GM23338 (cell line): Measurements from ENCODE around the gene MARVELD3. TPM values are rescaled to one million over a fixed set of nuclear protein-coding genes. Genes with fewer than 3 reads are reported as not detected.
A peak's percentile ranks its signal among the peaks of the same experiment; 100 is the strongest.
"Not testable (repeated sequence)": the region's sequence is repeated elsewhere in the genome, so short reads cannot be mapped to it uniquely, and the experiment has no call there.

Experiments
- ATAC-seq: fragments of 200-7000 bp; cut with Tn5 transposase; 3 replicates; pipeline ENCODE4 v1.9.1; 2020
- DNase-seq: peaks from one replicate; pipeline ENCODE4 v3.0.0-alpha.2; 2015; ENCODE audit warnings: low spot score
- H2AFZ ChIP-seq: fragments of 200-600 bp; sonication (generic); 2 replicates; pipeline ENCODE4 v1.8.0; 2016; ENCODE audit warnings: antibody characterized with exemption, mild to moderate bottlenecking, moderate library complexity
- H3F3A ChIP-seq: fragments of 200-600 bp; sonication (generic); replicated peaks from 2 replicates; pipeline ENCODE4 v1.8.0; 2017; ENCODE audit warnings: antibody characterized with exemption, mixed run types, low read depth
- H3K27ac ChIP-seq: fragments of 200-600 bp; sonication (generic); 2 replicates; pipeline ENCODE4 v1.6.1; 2016; ENCODE audit warnings: low read depth
- H3K27me3 ChIP-seq: fragments of 200-600 bp; sonication (generic); 2 replicates; pipeline ENCODE4 v1.8.0; 2016; ENCODE audit warnings: mild to moderate bottlenecking, mixed run types, moderate library complexity; ENCODE audit not compliant: insufficient read depth
- H3K36me3 ChIP-seq: fragments of 200-600 bp; sonication (generic); 2 replicates; pipeline ENCODE4 v1.8.0; 2016; ENCODE audit warnings: mild to moderate bottlenecking; ENCODE audit not compliant: insufficient read depth
- H3K4me1 ChIP-seq: fragments of 200-600 bp; sonication (generic); 2 replicates; pipeline ENCODE4 v1.8.0; 2016; ENCODE audit warnings: mild to moderate bottlenecking, moderate library complexity; ENCODE audit not compliant: insufficient read depth
- H3K4me2 ChIP-seq: fragments of 200-600 bp; sonication (generic); 2 replicates; pipeline ENCODE4 v1.7.1; 2017; ENCODE audit warnings: mixed run types
- H3K4me3 ChIP-seq: fragments of 200-600 bp; sonication (generic); 2 replicates; pipeline ENCODE4 v1.6.1; 2016; ENCODE audit warnings: mixed run types
- H3K79me2 ChIP-seq: fragments of 200-600 bp; sonication (generic); replicated peaks from 2 replicates; pipeline ENCODE4 v1.8.0; 2017; ENCODE audit warnings: mild to moderate bottlenecking; ENCODE audit not compliant: insufficient read depth
- H3K9me2 ChIP-seq: fragments of 200-600 bp; sonication (generic); 2 replicates; pipeline ENCODE4 v1.8.0; 2017; ENCODE audit not compliant: insufficient read depth
- H4K20me1 ChIP-seq: fragments of 200-600 bp; sonication (generic); replicated peaks from 2 replicates; pipeline ENCODE4 v1.8.0; 2017; ENCODE audit warnings: mild to moderate bottlenecking; ENCODE audit not compliant: insufficient read depth
- H3K27ac Mint-ChIP-seq: 2 replicates; pipeline ENCODE4 v1.8.0; 2020; ENCODE audit warnings: inconsistent platforms, mild to moderate bottlenecking, moderate library complexity, mixed read lengths
- H3K27me3 Mint-ChIP-seq: 3 replicates; pipeline ENCODE4 v1.8.0; 2022; ENCODE audit warnings: low read depth, mild to moderate bottlenecking, moderate library complexity, mixed read lengths, inconsistent platforms; ENCODE audit not compliant: insufficient read depth, poor library complexity
- H3K36me3 Mint-ChIP-seq: 3 replicates; pipeline ENCODE4 v1.8.0; 2021; ENCODE audit warnings: low read depth, mild to moderate bottlenecking, inconsistent platforms, moderate library complexity, mixed read lengths
- H3K4me1 Mint-ChIP-seq: 3 replicates; pipeline ENCODE4 v1.8.0; 2020; ENCODE audit warnings: mild to moderate bottlenecking, inconsistent platforms, mixed read lengths
- H3K4me3 Mint-ChIP-seq: 3 replicates; pipeline ENCODE4 v1.8.0; 2021; ENCODE audit warnings: moderate library complexity, mild to moderate bottlenecking, inconsistent platforms, mixed read lengths
- H3K9me3 Mint-ChIP-seq: 3 replicates; pipeline ENCODE4 v1.8.0; 2020; ENCODE audit warnings: moderate library complexity, mild to moderate bottlenecking, inconsistent platforms, mixed read lengths
- CREB1 ChIP-seq: fragments of 250-450 bp; sonication (Bioruptor Pico); IDR thresholded peaks from 2 replicates; pipeline ENCODE4 v1.5.0; 2020; ENCODE audit warnings: low read depth, mild to moderate bottlenecking, moderate library complexity
- NANOG ChIP-seq: IDR thresholded peaks from 2 replicates; pipeline ENCODE4 v1.6.1; 2016; ENCODE audit warnings: antibody characterized with exemption, borderline replicate concordance
- REST ChIP-seq: IDR thresholded peaks from one replicate; pipeline ENCODE4 v1.6.1; 2018; ENCODE audit warnings: antibody characterized with exemption; ENCODE audit not compliant: unreplicated experiment
- ZNF331 ChIP-seq: fragments of 250-450 bp; sonication (Bioruptor Pico); IDR thresholded peaks from 2 replicates; pipeline ENCODE4 v1.5.0; 2020; ENCODE audit warnings: low read depth, mild to moderate bottlenecking, moderate library complexity
- polyA plus RNA-seq: library from polyadenylated mRNA; unstranded; fragments of >200 nt; fragmentation: Nextera tagmentation; extraction: Ambion mirVana; gene quantifications from 2 replicates; pipeline ENCODE4 v1.2.1, GENCODE V29; 2016
- total RNA-seq: library from RNA; depleted of rRNA; stranded (reverse); fragments of >200 nt; shearing (Covaris generic); gene quantifications from 2 replicates; pipeline ENCODE4 v1.2.3, GENCODE V29; 2014

MARVELD3 gene
- total and polyA plus RNA-seq, 2 experiments from 2014 or later, result 23.4 to 32.7 TPM

GRCh38 chr16:71593048-71593999 lies 32.7 kb upstream of the MARVELD3 start (continued):
- no peak for TF ChIP-seq REST

- no peaks in the 10 kb centered on the region for H3K4me1 ChIP-seq
- peak overlapping the region; percentile 43; the same call in 1 of the 2 replicates for H2AFZ ChIP-seq
- no peaks in the 10 kb centered on the region for H3K36me3 ChIP-seq
- Mint-ChIP-seq H3K4me3 (no peak overlapping the region), H3K36me3 (no peaks in the 10 kb centered on the region), H3K4me1 (no peaks in the 10 kb centered on the region), H3K27ac (no peak overlapping the region), H3K9me3 (no peaks in the 10 kb centered on the region), H3K27me3 (peaks cover 2% of the 10 kb centered on the region)
- H3F3A ChIP-seq, result no peaks in the 10 kb centered on the region
- H3K9me2 ChIP-seq, result no peaks in the 10 kb centered on the region; the same call in 1 of the 2 replicates
- H3K27me3 ChIP-seq, result no peaks in the 10 kb centered on the region
- TF ChIP-seq ZNF331 (no peak), NANOG (no peak), REST (no peak), CREB1 (CRISPR knock-in tag) (no peak)
- H3K27ac ChIP-seq, result no peak overlapping the region
- no peak overlapping the region for H3K4me2 ChIP-seq
- no peaks in the 10 kb centered on the region for H3K79me2 ChIP-seq
- no peak for ATAC-seq
- H4K20me1 ChIP-seq, result no peaks in the 10 kb centered on the region
- DNase-seq, result no peak
- no peak overlapping the region for H3K4me3 ChIP-seq
Measured at GRCh38 chr16:71594000-71594646, 31.9 kb upstream of the MARVELD3 start.

GRCh38 chr16:71595340-71595826 lies 30.6 kb upstream of the MARVELD3 start:
- H3K79me2 ChIP-seq, H3K9me3 Mint-ChIP-seq, H4K20me1 ChIP-seq, H3K4me1 ChIP-seq, H3F3A ChIP-seq, DNase-seq, H3K27me3 ChIP-seq, H3K36me3 ChIP-seq, H3K4me3 ChIP-seq, H3K27ac Mint-ChIP-seq, H3K4me2 ChIP-seq, H3K27ac ChIP-seq, H3K36me3 Mint-ChIP-seq, ATAC-seq, H3K4me1 Mint-ChIP-seq, H3K27me3 Mint-ChIP-seq, H3K4me3 Mint-ChIP-seq, H3K9me2 ChIP-seq, H2AFZ ChIP-seq: not testable (repeated sequence)

GRCh38 chr16:71598426-71598825 lies 27.6 kb upstream of the MARVELD3 start:
- not testable (repeated sequence) for H3K9me2 ChIP-seq, H3K4me3 Mint-ChIP-seq, H3K36me3 ChIP-seq, H3K9me3 Mint-ChIP-seq, H3K4me2 ChIP-seq, H3F3A ChIP-seq, H3K4me3 ChIP-seq, H2AFZ ChIP-seq, H3K4me1 ChIP-seq, H3K27me3 ChIP-seq, H3K4me1 Mint-ChIP-seq, H4K20me1 ChIP-seq, ATAC-seq, H3K27ac ChIP-seq, H3K27ac Mint-ChIP-seq, H3K27me3 Mint-ChIP-seq, H3K36me3 Mint-ChIP-seq, DNase-seq, H3K79me2 ChIP-seq
